ENCODE results near the gene RAB44.
"Not testable (repeated sequence)": the region's sequence is repeated elsewhere in the genome, so short reads cannot be mapped to it uniquely, and the experiment has no call there.

Gene RAB44

DNA sequence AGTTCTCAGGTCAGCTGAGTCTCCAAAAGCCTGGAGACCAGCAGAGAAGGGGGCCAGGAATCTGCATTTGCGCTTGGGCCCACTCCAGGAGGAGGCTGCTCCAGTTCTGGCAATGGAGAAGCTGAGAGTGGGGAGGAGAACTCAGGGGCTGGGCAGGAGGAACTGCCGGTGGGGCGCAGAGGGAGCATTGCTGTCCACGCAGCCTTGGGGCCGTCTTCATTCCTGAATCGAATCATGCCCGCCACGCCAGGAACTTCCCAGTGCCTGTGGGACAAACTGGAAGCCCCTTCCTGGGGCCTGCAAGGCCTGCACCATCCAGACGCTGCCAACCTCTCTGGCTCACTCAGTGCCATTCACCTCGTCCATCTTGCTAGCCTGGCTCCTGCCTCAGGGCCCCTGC, 16.9 kb downstream of the RAB44 start:
- DNase-seq, result no peak

DNA sequence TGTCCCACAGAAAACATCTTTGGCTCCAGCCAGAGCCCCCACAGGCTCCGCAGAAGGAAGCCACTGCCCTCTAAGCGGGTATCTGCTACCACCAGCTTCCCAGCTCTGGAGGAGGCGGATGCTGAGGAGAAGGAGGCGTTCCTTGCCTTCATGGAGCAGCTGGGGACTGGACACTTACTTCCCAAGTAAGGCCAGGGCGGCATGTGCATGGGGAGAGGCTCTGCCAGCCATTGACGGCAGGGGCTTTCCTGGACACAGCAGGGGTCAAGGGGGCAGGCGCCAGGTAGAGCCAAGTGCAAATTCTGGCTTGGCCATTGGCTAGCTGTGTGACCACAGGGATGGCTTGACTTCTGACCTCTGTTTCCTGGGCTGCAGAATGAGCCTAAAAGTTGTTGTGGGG, 17.8 kb downstream of the RAB44 start:
- DNase-seq, result no peak

DNA sequence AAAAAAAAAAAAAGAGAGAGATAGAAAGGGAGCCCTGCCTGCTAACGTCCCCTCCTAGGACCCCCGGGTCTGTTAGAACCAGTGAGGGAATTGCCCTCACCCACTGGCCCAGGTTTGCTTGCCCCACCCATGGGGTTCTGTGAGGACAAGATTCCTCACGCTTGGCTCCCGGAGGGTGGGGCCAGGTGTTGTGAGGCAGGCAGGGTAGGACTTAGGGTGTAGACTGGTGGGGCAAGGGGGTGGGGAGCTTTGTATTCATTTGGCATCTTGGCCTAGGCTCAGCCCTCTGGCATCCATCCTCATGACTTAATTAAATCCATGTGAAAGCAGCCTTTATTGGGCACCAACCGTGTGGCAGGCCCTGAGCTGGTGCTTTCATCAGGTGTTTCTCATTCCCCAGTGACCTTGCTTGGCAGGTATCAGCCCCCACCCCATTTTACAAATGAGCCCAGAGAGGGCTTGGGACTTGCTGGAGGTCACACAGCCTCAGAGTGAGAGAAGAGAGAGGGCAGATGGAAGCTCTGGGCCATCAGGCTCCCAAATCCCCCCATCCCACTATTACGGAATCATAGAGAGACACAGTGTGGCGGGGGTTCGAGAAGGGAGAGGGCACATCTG, 19.0 kb downstream of the RAB44 start:
- DNase-seq, result no peak

GRCh38 chr6:36717231-36717825, 19.7 kb downstream of the RAB44 start:
- peak; percentile 18 for DNase-seq

- DNase-seq, result no peak
Observed at GRCh38 chr6:36717871-36718540, 20.4 kb downstream of the RAB44 start.

- no peak for DNase-seq
Observed at GRCh38 chr6:36718560-36718959, 20.9 kb downstream of the RAB44 start.

- DNase-seq, result no peak
Observed at GRCh38 chr6:36719126-36719525, 21.5 kb downstream of the RAB44 start.

GRCh38 chr6:36720251-36721141, 22.9 kb downstream of the RAB44 start:
- DNase-seq, result no peak

GRCh38 chr6:36721369-36722140, 23.9 kb downstream of the RAB44 start:
- DNase-seq, result no peak

- no peak for DNase-seq
Observed at GRCh38 chr6:36722365-36722764, 24.7 kb downstream of the RAB44 start.

DNA sequence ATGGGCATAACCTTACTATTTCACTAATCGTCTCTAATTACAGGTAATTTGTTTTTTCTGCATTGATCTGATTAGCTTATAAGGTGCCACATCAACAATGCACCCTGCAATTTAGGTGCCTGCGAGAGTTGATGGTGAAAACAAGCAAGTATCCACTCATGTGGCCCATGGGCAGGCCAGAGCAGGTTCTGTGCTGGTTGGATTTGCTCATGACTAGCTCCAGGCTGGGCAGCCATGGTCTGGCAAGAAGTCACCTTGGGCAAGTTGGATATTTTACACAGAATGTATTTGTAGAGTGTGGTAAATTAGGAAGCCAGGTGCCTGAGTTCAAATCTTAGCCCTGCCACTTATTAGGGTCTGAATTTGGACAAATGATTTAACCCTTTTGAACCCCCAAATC, 25.3 kb downstream of the RAB44 start:
- no peak for DNase-seq

GRCh38 chr6:36723992-36724391, 26.4 kb downstream of the RAB44 start:
- not testable (repeated sequence) for DNase-seq

DNA sequence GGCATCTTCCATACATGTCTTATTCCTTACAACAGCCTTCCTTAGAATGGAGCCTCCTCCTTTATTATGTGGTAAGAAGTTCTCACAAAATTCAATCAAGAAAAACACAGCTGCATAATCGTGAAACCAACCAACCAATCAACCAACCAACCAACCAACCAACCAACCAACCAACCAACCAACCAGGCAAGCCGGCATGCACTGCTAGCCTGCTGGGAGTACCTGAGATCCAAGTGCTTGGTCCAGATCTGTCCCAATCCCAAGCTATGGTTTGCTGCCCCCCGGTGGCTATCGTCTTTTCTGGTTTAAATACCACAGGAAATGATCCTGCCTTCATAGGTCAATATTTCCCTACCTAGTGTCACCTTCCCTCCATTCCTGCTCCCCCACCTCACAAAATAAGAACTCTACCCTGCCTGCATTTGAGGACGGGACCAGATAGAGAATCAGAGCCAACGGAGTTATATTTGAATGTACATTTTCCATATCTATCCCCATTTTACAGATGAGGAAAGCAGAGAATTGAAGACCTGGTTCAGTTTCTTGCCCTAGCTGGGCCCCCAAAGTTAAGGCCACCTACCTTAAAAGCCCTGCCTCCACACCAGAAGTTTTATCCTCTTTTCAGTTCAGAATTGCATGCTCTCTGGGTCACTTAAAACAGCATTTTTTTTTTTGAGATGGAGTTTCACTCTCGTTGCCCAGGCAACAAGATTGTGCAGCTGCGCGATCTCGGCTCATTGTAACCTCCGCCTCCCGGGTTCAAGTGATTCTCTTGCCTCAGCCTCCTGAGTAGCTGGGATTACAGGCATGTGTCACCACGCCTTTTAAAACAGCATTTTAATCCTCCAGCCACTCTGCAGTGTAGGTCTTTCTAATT, 27.1 kb downstream of the RAB44 start:
- DNase-seq, result no peak

DNA sequence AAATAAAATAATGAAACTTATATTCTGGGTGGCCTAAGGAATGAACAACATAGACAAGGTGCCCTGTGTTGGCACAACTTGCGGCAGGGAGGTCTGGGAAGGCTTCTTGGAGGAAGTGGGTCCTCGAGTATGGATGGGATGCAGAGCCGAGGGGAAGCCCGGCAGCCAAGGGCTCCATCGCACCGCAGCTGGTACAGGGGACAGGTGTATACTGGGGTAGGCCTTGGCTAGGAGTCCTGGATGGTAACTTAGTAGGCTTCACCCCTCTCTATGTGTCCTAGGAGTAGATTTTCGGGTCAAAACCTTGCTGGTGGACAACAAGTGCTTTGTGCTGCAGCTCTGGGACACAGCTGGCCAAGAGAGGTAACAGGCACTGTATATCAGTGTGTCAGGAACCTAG, 28.0 kb downstream of the RAB44 start:
- DNase-seq, result no peak

GRCh38 chr6:36727505-36728021, 29.9 kb downstream of the RAB44 start:
- peak; percentile 84 for DNase-seq

GRCh38 chr6:36728289-36729160, 30.9 kb downstream of the RAB44 start:
- DNase-seq, result no peak

- no peak for DNase-seq
Observed at GRCh38 chr6:36729161-36729524, 31.5 kb downstream of the RAB44 start.

GRCh38 chr6:36730424-36731380, 33.1 kb downstream of the RAB44 start:
- no peak for DNase-seq

DNA sequence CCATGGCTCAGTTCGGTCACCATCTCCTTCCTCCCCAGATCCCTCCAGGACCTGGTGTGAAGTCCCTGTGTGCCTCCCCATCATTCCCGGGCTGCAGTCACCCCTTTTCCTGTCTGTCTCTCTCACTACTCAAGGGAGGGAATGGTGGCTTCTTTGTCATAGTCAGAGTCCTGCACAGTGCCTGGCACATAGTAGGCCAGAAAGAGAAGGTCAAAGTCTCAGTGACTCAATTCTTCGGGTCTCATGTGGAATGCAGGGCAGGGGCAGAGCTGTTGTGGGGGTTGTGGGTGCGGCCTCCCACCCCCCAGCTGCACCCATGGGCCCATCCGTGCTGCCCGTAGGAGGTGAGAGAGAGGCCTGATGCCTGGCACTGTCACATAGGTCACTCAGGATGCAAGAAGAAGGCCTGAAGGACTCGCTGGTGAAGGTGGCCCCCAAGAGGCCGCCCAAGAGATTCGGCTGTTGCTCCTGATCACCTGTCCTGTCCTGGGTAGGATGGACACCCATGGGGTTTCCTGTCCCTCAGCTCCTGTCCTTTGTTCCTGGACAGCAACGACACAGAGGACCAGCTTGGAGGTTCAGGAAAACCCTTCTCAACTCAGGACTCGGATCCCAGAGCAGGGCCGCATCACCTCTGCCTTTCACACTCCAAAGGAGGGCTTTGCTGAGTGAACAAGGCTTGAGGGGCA, 34.1 kb downstream of the RAB44 start:
- no peak for DNase-seq
